C4-2B (cell line): ENCODE measurements around the gene SLC35F3.

ENCODE experiments used
- ZFX ChIP-seq: fragments of 450-650 bp; IDR thresholded peaks from 2 replicates; pipeline ENCODE4 v1.6.1; 2017
- TF ChIP-seq, protein P1 (sequence below): fragments of 450-650 bp; conservative IDR thresholded peaks from 2 replicates; pipeline ENCODE4 v1.5.1; 2017; ENCODE audit warnings: mild to moderate bottlenecking

DNA sequence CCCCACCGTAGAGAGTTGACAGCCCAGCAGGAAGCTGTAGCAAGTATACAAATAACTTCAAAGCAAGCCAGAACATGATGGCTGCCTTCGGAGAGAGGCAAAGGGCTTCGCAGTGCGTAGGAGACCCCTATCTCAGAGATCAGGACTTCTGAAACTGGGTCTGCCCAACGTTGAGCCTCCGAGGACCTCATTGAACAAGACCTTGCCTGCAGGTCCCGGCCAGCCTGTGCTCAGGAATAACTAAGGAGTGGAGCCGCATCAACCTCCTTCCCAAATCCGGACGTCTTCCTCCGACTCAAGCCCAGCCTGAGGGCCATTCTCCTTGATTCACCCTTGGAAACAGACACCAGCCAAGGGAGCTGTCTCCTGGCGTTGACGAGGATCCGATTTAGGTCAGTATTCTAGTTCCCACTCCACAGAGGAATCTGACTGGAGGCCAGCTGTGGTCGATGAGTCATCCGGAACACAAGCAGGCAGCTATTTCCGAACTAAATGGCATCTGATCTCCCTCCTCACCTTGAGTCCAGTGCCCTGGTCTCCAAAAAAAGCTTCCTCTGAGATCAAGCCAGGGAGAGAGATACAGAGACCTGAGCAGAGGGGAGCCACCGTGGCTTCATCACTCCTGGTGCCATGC lies 302.3 kb downstream of the SLC35F3 start:
- TF ChIP-seq, protein P1, sequence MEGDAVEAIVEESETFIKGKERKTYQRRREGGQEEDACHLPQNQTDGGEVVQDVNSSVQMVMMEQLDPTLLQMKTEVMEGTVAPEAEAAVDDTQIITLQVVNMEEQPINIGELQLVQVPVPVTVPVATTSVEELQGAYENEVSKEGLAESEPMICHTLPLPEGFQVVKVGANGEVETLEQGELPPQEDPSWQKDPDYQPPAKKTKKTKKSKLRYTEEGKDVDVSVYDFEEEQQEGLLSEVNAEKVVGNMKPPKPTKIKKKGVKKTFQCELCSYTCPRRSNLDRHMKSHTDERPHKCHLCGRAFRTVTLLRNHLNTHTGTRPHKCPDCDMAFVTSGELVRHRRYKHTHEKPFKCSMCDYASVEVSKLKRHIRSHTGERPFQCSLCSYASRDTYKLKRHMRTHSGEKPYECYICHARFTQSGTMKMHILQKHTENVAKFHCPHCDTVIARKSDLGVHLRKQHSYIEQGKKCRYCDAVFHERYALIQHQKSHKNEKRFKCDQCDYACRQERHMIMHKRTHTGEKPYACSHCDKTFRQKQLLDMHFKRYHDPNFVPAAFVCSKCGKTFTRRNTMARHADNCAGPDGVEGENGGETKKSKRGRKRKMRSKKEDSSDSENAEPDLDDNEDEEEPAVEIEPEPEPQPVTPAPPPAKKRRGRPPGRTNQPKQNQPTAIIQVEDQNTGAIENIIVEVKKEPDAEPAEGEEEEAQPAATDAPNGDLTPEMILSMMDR = no peak
- TF ChIP-seq ZFX = no peak
